ENCODE data around the gene KRTAP10-9. TPM values are rescaled to one million over a fixed set of nuclear protein-coding genes. Genes with fewer than 3 reads are reported as not detected.

The KRTAP10-9 gene
- total and polyA plus RNA-seq, 2 of the 8 experiments (the other 6 are each of a cell fraction or from before 2014, with no cell fraction given), result not detected

DNA sequence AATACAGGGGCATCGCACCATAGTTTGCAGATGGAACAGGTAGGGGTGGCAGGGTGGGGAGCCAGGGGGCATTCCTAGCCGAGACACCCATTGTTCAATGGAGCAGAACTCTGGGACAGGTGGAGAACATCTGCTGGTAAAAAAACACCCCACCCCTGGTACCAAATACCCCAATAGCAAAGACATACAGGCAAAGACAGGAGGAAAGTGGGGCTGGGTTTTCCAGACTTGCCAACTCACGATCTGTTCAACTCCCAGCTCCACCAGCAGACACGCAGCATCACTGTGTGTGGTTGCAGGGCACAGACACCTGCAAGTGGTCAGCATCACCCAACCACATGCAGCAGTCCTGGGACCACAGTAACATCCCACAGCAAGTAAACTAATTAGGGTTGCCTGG is 15.3 kb upstream of the KRTAP10-9 start (continued):
- TF ChIP-seq SP4 (IDR thresholded peaks at IDR 0.05; ENCODE audit: low read length) (no peak), BCL11A (IDR thresholded peaks at IDR 0.05; ENCODE audit: low read depth in 2 of 2, low read length in 2 of 2) (no peak), KDM5A (IDR thresholded peaks at IDR 0.05; ENCODE audit: low read length) (no peak), ATF2 (IDR thresholded peaks at IDR 0.05; ENCODE audit: low read length) (no peak), JUN (IDR thresholded peaks at IDR 0.05; ENCODE audit: low read depth, low read length) (no peak), CHD1 (IDR thresholded peaks at IDR 0.05; ENCODE audit: low read depth, low read length) (no peak), MAFK (IDR thresholded peaks at IDR 0.05; ENCODE audit: low read depth, low read length) (no peak), HDAC6 (IDR thresholded peaks at IDR 0.05; ENCODE audit: low read depth, low read length) (no peak)

All from H1 (cell line).